HepG2 (cell line): Measurements from ENCODE around the gene CUTC. TPM values are rescaled to one million over a fixed set of nuclear protein-coding genes. Genes with fewer than 3 reads are reported as not detected.

Experiments used
- JARID2 ChIP-seq: sonication (generic); formaldehyde crosslinking; IDR thresholded peaks from 2 replicates; pipeline ENCODE4 v1.8.1; 2023; ENCODE audit warnings: missing genetic modification reagents, inconsistent platforms; ENCODE audit not compliant: insufficient replicate concordance
- JDP2 ChIP-seq: sonication (generic); formaldehyde crosslinking; IDR thresholded peaks from 2 replicates; pipeline ENCODE4 v1.8.1; 2022; ENCODE audit warnings: missing genetic modification reagents, borderline replicate concordance
- KDM4B ChIP-seq: sonication (generic); formaldehyde crosslinking; IDR thresholded peaks from 2 replicates; pipeline ENCODE4 v1.4.0; 2020; ENCODE audit warnings: missing genetic modification reagents
- POLR2G ChIP-seq: fragments of 200-400 bp; formaldehyde crosslinking; IDR thresholded peaks from 2 replicates; pipeline ENCODE4 v1.6.1; 2018; ENCODE audit warnings: mild to moderate bottlenecking, low read depth, low read length, moderate library complexity
- SALL2 ChIP-seq: sonication (generic); formaldehyde crosslinking; IDR thresholded peaks from 2 replicates; pipeline ENCODE4 v1.8.1; 2023; ENCODE audit warnings: mild to moderate bottlenecking, missing genetic modification reagents, inconsistent platforms
- SOX6 ChIP-seq, 2 experiments: fragments of 450-650 bp in 1 of 2; sonication (generic) in 1 of 2; formaldehyde crosslinking in 1 of 2; IDR thresholded peaks; 2 replicates each; pipeline versions ENCODE4 v1.4.0 to v1.6.1; 2017 to 2020; ENCODE audit warnings: antibody characterized with exemption in 1 of 2, mild to moderate bottlenecking in 1 of 2, missing genetic modification reagents in 1 of 2
- TMF1 ChIP-seq: sonication (generic); formaldehyde crosslinking; IDR thresholded peaks from 2 replicates; pipeline ENCODE4 v1.8.1; 2022; ENCODE audit warnings: low read depth, missing genetic modification reagents
- polyA plus RNA-seq, 8 experiments: library from polyadenylated mRNA; depleted of rRNA in 3 of 8; stranded (reverse) in 7 of 8; unstranded in 1 of 8; fragments of >200 nt; fragmentation: Illumina TruSeq in 4 of 8; extraction: Trizol in 4 of 8; gene quantifications; 2 replicates each; pipeline versions ENCODE4 v1.2.1 to v1.2.3, GENCODE V29; 2011 to 2016; ENCODE audit warnings: low read depth in 4 of 8, missing spikeins in 1 of 8, mixed read lengths in 1 of 8; ENCODE audit not compliant: insufficient read depth in 1 of 8
- total RNA-seq, 5 experiments: library from RNA; depleted of rRNA; stranded (reverse); fragments of >200 nt; fragmentation: Illumina TruSeq; extraction: Trizol; gene quantifications; 2 replicates each; pipeline ENCODE4 v1.2.3, GENCODE V29; 2016; ENCODE audit warnings: low read depth in 1 of 5
- TF ChIP-seq, protein P1 (sequence below): IDR thresholded peaks from 2 replicates; pipeline ENCODE4 v1.6.1; 2016; ENCODE audit warnings: mild to moderate bottlenecking, missing biosample characterization, missing genetic modification reagents
- TF ChIP-seq, protein P2 (sequence below): sonication (generic); formaldehyde crosslinking; IDR thresholded peaks from 2 replicates; pipeline ENCODE4 v1.5.0; 2020; ENCODE audit warnings: mild to moderate bottlenecking, missing genetic modification reagents, borderline replicate concordance
- TF ChIP-seq, protein P3 (sequence below): sonication (generic); formaldehyde crosslinking; IDR thresholded peaks from 2 replicates; pipeline ENCODE4 v1.4.0; 2020; ENCODE audit warnings: mild to moderate bottlenecking, missing genetic modification reagents
- TF ChIP-seq, protein P4 (sequence below): sonication (generic); formaldehyde crosslinking; IDR thresholded peaks from 2 replicates; pipeline ENCODE4 v1.5.0; 2020; ENCODE audit warnings: missing genetic modification reagents

The CUTC gene
- total and polyA plus RNA-seq, 2 of the 13 experiments (the other 11 are each of a cell fraction or from before 2014, with no cell fraction given): 22.3 to 25.8 TPM

DNA sequence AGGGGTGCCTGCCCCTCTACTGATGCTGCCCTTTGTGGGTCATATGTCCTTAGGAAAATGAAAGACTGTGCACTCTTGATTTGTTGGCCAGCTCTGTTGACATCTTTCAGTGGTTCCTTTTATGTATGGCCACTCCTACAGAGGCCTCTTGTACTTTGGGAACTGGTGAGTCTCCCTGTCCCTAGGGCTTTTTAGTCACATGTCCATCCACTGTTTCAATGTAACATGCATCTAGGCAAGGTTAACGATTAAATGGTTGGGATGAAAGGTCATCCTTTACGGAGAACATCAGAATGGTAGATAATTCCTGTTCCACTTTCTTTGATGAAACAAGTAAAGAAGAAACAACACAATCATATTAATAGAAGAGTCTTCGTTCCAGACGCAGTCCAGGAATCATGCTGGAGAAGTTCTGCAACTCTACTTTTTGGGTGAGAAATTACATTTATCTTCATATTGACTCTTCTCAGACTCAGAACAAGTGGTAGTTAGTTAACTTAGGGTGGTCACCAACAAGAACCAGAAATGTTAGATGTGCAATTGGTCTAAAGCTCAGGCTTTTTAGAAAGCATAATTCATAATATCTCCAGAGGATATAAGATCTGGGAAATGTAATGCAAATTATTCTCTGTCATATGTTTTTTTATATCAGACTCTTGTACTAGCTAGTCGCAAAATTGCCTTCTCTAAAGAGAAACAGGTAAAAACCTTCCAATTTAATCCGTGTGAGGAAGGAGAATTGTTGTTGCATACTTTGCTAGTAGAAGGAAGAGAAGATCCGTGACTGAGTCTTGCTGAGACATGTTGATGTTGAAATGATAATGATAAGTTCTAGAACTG lies 50.6 kb downstream of the CUTC start, which contains the start of gene ABCC2 (continued):
- TF ChIP-seq, protein P1, sequence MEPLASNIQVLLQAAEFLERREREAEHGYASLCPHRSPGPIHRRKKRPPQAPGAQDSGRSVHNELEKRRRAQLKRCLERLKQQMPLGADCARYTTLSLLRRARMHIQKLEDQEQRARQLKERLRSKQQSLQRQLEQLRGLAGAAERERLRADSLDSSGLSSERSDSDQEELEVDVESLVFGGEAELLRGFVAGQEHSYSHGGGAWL (CRISPR knock-in tag): no peak
- TF ChIP-seq POLR2G (peak; percentile 79), TMF1 (CRISPR knock-in tag) (no peak), SOX6 (IDR thresholded peaks at IDR 0.05) (no peak), SOX6 (CRISPR knock-in tag; IDR thresholded peaks at IDR 0.05) (peak; percentile 80), JDP2 (CRISPR knock-in tag) (no peak), SALL2 (CRISPR knock-in tag) (no peak), KDM4B (CRISPR knock-in tag) (no peak), JARID2 (no peak)
- TF ChIP-seq, protein P2, sequence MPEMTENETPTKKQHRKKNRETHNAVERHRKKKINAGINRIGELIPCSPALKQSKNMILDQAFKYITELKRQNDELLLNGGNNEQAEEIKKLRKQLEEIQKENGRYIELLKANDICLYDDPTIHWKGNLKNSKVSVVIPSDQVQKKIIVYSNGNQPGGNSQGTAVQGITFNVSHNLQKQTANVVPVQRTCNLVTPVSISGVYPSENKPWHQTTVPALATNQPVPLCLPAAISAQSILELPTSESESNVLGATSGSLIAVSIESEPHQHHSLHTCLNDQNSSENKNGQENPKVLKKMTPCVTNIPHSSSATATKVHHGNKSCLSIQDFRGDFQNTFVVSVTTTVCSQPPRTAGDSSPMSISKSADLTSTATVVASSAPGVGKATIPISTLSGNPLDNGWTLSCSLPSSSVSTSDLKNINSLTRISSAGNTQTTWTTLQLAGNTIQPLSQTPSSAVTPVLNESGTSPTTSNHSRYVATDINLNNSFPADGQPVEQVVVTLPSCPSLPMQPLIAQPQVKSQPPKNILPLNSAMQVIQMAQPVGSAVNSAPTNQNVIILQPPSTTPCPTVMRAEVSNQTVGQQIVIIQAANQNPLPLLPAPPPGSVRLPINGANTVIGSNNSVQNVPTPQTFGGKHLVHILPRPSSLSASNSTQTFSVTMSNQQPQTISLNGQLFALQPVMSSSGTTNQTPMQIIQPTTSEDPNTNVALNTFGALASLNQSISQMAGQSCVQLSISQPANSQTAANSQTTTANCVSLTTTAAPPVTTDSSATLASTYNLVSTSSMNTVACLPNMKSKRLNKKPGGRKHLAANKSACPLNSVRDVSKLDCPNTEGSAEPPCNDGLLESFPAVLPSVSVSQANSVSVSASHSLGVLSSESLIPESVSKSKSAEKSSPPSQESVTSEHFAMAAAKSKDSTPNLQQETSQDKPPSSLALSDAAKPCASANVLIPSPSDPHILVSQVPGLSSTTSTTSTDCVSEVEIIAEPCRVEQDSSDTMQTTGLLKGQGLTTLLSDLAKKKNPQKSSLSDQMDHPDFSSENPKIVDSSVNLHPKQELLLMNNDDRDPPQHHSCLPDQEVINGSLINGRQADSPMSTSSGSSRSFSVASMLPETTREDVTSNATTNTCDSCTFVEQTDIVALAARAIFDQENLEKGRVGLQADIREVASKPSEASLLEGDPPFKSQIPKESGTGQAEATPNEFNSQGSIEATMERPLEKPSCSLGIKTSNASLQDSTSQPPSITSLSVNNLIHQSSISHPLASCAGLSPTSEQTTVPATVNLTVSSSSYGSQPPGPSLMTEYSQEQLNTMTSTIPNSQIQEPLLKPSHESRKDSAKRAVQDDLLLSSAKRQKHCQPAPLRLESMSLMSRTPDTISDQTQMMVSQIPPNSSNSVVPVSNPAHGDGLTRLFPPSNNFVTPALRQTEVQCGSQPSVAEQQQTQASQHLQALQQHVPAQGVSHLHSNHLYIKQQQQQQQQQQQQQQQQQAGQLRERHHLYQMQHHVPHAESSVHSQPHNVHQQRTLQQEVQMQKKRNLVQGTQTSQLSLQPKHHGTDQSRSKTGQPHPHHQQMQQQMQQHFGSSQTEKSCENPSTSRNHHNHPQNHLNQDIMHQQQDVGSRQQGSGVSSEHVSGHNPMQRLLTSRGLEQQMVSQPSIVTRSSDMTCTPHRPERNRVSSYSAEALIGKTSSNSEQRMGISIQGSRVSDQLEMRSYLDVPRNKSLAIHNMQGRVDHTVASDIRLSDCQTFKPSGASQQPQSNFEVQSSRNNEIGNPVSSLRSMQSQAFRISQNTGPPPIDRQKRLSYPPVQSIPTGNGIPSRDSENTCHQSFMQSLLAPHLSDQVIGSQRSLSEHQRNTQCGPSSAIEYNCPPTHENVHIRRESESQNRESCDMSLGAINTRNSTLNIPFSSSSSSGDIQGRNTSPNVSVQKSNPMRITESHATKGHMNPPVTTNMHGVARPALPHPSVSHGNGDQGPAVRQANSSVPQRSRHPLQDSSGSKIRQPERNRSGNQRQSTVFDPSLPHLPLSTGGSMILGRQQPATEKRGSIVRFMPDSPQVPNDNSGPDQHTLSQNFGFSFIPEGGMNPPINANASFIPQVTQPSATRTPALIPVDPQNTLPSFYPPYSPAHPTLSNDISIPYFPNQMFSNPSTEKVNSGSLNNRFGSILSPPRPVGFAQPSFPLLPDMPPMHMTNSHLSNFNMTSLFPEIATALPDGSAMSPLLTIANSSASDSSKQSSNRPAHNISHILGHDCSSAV (CRISPR knock-in tag): no peak
- TF ChIP-seq, protein P3, sequence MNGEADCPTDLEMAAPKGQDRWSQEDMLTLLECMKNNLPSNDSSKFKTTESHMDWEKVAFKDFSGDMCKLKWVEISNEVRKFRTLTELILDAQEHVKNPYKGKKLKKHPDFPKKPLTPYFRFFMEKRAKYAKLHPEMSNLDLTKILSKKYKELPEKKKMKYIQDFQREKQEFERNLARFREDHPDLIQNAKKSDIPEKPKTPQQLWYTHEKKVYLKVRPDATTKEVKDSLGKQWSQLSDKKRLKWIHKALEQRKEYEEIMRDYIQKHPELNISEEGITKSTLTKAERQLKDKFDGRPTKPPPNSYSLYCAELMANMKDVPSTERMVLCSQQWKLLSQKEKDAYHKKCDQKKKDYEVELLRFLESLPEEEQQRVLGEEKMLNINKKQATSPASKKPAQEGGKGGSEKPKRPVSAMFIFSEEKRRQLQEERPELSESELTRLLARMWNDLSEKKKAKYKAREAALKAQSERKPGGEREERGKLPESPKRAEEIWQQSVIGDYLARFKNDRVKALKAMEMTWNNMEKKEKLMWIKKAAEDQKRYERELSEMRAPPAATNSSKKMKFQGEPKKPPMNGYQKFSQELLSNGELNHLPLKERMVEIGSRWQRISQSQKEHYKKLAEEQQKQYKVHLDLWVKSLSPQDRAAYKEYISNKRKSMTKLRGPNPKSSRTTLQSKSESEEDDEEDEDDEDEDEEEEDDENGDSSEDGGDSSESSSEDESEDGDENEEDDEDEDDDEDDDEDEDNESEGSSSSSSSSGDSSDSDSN (CRISPR knock-in tag): no peak
- TF ChIP-seq, protein P4, sequence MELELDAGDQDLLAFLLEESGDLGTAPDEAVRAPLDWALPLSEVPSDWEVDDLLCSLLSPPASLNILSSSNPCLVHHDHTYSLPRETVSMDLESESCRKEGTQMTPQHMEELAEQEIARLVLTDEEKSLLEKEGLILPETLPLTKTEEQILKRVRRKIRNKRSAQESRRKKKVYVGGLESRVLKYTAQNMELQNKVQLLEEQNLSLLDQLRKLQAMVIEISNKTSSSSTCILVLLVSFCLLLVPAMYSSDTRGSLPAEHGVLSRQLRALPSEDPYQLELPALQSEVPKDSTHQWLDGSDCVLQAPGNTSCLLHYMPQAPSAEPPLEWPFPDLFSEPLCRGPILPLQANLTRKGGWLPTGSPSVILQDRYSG (CRISPR knock-in tag): no peak
